ENCODE data around the gene AP1AR. TPM values are rescaled to one million over a fixed set of nuclear protein-coding genes. Genes with fewer than 3 reads are reported as not detected.

Gene AP1AR
- total and polyA plus RNA-seq, 2 donors (not counting 3 experiments of a cell fraction or from before 2014, with no cell fraction given), result 6.6 to 18.6 TPM

DNA sequence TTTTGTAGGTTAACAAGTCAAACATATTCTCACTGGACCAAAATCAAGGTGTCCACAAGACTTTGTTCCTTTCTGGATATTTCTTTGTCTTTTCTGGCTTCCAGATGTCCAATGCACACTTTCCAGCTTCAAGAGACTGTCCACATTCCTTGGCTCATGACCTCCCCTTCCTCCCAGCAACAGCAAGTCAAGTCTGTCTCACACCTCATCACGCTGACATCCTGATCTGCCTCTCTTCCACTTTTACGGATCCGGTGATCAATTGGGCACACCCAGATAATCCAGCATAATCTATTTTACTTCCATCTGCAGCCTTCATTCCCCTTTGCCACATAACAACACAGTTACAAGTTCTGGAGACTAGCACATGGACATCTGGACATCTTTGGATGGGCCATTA is 44.5 kb downstream of the AP1AR start:
- ChIA-PET CTCF (no interaction called here), POLR2A (no interaction called here)
- H3K27ac ChIP-seq (ENCODE audit: insufficient read depth, low read depth, low read length), result no peak overlapping the region
- DNase-seq (ENCODE audit: low read depth, low spot score), result no peak
- no peaks in the 10 kb centered on the region for H3K9me1 ChIP-seq (replicated peaks; ENCODE audit: control insufficient read depth, extremely low read depth, insufficient read depth, low read length)
- H3K27me3 ChIP-seq (ENCODE audit: control insufficient read depth in 2 of 2, insufficient read depth in 2 of 2, low read length in 2 of 2), result no peaks in the 10 kb centered on the region
- intact Hi-C loops (cut with micrococcal nuclease), result no loop called here
- H3K4me2 ChIP-seq (ENCODE audit: insufficient read depth, low read length), result no peak overlapping the region
- peaks cover 2 to 4% of the 10 kb centered on the region in 2 experiments for H3K36me3 ChIP-seq (ENCODE audit: control insufficient read depth in 2 of 2, extremely low read depth in 1 of 2, insufficient read depth in 2 of 2, low read length in 2 of 2)
- no peak for FAIRE-seq
- dilution Hi-C loops (cut with MboI; ENCODE audit: extremely low pct_ligation_motif_present, low sequenced_read_pairs), result no loop called here
- H3K79me2 ChIP-seq (ENCODE audit: control insufficient read depth, insufficient read depth, low read length), result peaks cover 16% of the 10 kb centered on the region
- no peak overlapping the region for H2AFZ ChIP-seq (ENCODE audit: low read depth, low read length)
- no peak overlapping the region for H3K4me3 ChIP-seq (replicated peaks in 1 of 3; ENCODE audit: insufficient read depth in 1 of 3, low read depth in 1 of 3, low read length in 3 of 3)
- no peaks in the 10 kb centered on the region for H4K20me1 ChIP-seq (replicated peaks; ENCODE audit: control insufficient read depth, extremely low read depth, insufficient read depth, low read length)
- H3K4me1 ChIP-seq (ENCODE audit: control insufficient read depth, extremely low read depth, insufficient read depth, low read length), result peaks cover 4% of the 10 kb centered on the region
- no peaks in the 10 kb centered on the region for H3K9me3 ChIP-seq (replicated peaks; ENCODE audit: control insufficient read depth, insufficient read depth, low read length)
- TF ChIP-seq POLR2AphosphoS5 (IDR thresholded peaks at IDR 0.05; ENCODE audit: insufficient read depth, low read depth, low read length), result no peak
- TF ChIP-seq POLR2A (IDR thresholded peaks at IDR 0.05; ENCODE audit: low read depth, low read length), result no peak
- no peak for TF ChIP-seq JUN (IDR thresholded peaks at IDR 0.05; ENCODE audit: borderline replicate concordance, insufficient read depth, insufficient read length, low read depth)
- TF ChIP-seq FOS (IDR thresholded peaks at IDR 0.05; ENCODE audit: borderline replicate concordance, insufficient read depth, low read length), result no peak
- TF ChIP-seq GATA2 (IDR thresholded peaks at IDR 0.05; ENCODE audit: insufficient read depth, insufficient read length, low read depth, low read length), result no peak
- no peak for TF ChIP-seq MYC (IDR thresholded peaks at IDR 0.05; ENCODE audit: low read depth, low read length)
- TF ChIP-seq EZH2 (IDR thresholded peaks at IDR 0.05; ENCODE audit: borderline replicate concordance, low read depth, low read length, severe bottlenecking), result no peak
- TF ChIP-seq, protein P1, sequence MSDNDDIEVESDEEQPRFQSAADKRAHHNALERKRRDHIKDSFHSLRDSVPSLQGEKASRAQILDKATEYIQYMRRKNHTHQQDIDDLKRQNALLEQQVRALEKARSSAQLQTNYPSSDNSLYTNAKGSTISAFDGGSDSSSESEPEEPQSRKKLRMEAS (IDR thresholded peaks at IDR 0.05; ENCODE audit: insufficient read depth, insufficient read length), result no peak
- TF ChIP-seq, protein P2, sequence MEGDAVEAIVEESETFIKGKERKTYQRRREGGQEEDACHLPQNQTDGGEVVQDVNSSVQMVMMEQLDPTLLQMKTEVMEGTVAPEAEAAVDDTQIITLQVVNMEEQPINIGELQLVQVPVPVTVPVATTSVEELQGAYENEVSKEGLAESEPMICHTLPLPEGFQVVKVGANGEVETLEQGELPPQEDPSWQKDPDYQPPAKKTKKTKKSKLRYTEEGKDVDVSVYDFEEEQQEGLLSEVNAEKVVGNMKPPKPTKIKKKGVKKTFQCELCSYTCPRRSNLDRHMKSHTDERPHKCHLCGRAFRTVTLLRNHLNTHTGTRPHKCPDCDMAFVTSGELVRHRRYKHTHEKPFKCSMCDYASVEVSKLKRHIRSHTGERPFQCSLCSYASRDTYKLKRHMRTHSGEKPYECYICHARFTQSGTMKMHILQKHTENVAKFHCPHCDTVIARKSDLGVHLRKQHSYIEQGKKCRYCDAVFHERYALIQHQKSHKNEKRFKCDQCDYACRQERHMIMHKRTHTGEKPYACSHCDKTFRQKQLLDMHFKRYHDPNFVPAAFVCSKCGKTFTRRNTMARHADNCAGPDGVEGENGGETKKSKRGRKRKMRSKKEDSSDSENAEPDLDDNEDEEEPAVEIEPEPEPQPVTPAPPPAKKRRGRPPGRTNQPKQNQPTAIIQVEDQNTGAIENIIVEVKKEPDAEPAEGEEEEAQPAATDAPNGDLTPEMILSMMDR (IDR thresholded peaks at IDR 0.05; ENCODE audit: extremely low read depth in 1 of 2, insufficient read depth in 1 of 2, low read depth in 1 of 2, low read length in 2 of 2), result no peak
- no peak overlapping the region for H3K9ac ChIP-seq (replicated peaks; ENCODE audit: extremely low read depth, insufficient read depth, low read length)
- BruUV-seq (replicated peaks), result no TSS peak
